Activated CD8-positive, alpha-beta memory T cell treated with anti-CD3 and anti-CD28 coated beads for 36 hours (primary cell): ENCODE results near the gene BMPR1B. TPM values are rescaled to one million over a fixed set of nuclear protein-coding genes. Genes with fewer than 3 reads are reported as not detected.
"Not testable (repeated sequence)": the region's sequence is repeated elsewhere in the genome, so short reads cannot be mapped to it uniquely, and the experiment has no call there.

Experiments
- CTCF ChIA-PET: fragments of 350-600 bp; sonication (Branson Sonifier 250); formaldehyde crosslinking; loops from one replicate; lab custom pipeline; 2021; ENCODE audit warnings: antibody characterized with exemption; lab: Charles Lee
- POLR2A ChIA-PET: fragments of 350-600 bp; sonication (Branson Sonifier 250); formaldehyde crosslinking; loops from one replicate; lab custom pipeline; 2021; ENCODE audit warnings: antibody characterized with exemption; lab: Charles Lee
- total RNA-seq, 2 experiments: library from RNA; stranded (reverse); gene quantifications; one replicate each; pipeline ENCODE4 v1.2.3, GENCODE V29; 2021

The BMPR1B gene
- total RNA-seq, 2 experiments from 2014 or later, result not detected

GRCh38 chr4:94827481-94828110 lies 69.8 kb downstream of the BMPR1B start:
- POLR2A ChIA-PET, result no interaction called here
- CTCF ChIA-PET, result no interaction called here

- ChIA-PET POLR2A (no interaction called here), CTCF (interaction anchor here (0.6 kb wide), 1 partner anchor 1794 kb away, joined by 3 read pairs; no protein-coding TSS in a partner anchor)
Measured at GRCh38 chr4:94828882-94829281, 71.1 kb downstream of the BMPR1B start.

DNA sequence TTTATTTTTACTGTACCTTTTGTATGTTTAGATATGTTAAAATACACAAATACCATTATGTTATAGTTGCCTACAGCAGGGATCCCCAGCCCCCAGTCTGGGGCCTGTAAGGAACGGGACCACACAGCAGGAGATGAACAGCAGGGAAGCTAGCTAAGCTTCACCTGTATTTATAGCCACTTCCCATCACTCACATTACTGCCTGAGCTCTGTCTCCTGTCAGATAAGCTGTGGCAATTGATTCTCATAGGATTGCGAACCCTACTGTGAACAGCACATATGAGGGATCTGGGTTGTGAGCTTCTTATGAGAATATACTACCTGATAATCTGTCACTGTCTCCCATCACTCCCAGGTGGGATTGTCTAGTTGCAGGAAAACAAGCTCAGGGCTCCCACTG lies 73.9 kb downstream of the BMPR1B start:
- POLR2A ChIA-PET, result no interaction called here
- CTCF ChIA-PET, result no interaction called here

GRCh38 chr4:94832329-94832728 lies 74.6 kb downstream of the BMPR1B start:
- CTCF ChIA-PET, POLR2A ChIA-PET: not testable (repeated sequence)

- POLR2A ChIA-PET, result no interaction called here
- CTCF ChIA-PET, result no interaction called here
Measured at GRCh38 chr4:94833394-94833793, 75.6 kb downstream of the BMPR1B start.

DNA sequence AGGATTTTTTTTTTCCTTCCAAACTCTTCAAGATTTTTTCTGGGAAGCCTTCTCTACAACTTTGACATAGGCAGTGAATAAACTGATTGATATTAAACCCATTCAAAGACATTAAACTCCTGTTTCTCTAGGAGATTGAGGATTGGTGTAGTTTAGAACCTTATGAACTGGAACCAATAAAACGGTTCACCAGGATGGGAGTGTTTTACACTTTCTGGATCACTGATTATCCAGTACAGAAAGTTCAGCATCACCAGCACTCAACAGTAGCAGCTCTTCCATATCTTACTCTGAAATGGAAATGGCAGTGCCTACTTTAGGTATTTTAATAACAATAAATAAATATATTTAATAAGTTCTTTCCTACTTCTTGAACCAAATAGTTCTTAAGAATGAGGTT lies 76.7 kb downstream of the BMPR1B start:
- CTCF ChIA-PET, result no interaction called here
- POLR2A ChIA-PET, result no interaction called here

- POLR2A ChIA-PET, CTCF ChIA-PET: not testable (repeated sequence)
Measured at GRCh38 chr4:94841166-94841863, 83.6 kb downstream of the BMPR1B start.

DNA sequence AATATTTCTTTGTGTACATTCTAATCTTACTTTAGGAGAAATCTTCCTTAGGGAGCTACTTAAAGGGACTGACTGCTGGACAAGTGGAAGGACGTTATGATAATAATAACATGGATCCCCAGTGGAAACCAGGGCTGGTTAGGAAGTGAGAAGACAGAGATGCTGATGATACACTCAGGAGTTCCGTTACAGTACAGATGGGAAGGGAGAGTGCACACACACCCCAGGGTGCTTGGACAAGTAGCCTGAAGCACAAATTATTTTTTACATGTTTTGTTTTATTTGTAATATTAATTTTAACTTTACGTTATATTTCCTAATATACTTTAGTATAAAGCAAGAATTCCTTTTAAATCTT lies 84.1 kb downstream of the BMPR1B start:
- POLR2A ChIA-PET, result no interaction called here
- CTCF ChIA-PET, result no interaction called here

GRCh38 chr4:94843216-94843615 lies 85.5 kb downstream of the BMPR1B start:
- POLR2A ChIA-PET, result no interaction called here
- CTCF ChIA-PET, result no interaction called here

GRCh38 chr4:94848326-94848725 lies 90.6 kb downstream of the BMPR1B start:
- POLR2A ChIA-PET, result no interaction called here
- CTCF ChIA-PET, result no interaction called here

DNA sequence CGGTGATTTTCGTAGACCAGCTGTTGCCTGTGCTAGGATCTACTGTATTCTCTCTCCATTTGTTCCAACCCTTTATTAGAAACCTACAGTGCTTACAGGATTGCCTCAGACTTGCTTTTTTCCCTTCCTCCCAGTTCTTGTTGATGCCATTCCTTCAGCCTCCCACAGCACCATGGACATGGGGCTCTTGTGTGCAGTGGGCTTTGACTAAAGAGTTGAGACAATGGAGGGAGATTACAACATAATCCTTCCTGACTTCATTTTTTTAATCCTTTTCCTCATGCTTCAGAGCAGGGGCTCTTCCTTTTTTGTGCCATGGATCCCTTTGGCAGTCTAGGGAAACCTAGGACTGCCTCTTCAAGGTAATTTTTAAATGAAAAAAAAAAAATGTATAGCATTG lies 92.1 kb downstream of the BMPR1B start:
- POLR2A ChIA-PET, result no interaction called here
- CTCF ChIA-PET, result no interaction called here

- ChIA-PET POLR2A (no interaction called here), CTCF (no interaction called here)
Measured at GRCh38 chr4:94852616-94853015, 94.9 kb downstream of the BMPR1B start.

GRCh38 chr4:94856030-94856429 lies 98.3 kb downstream of the BMPR1B start:
- ChIA-PET POLR2A (no interaction called here), CTCF (no interaction called here)

GRCh38 chr4:94870146-94870545 lies 112.4 kb downstream of the BMPR1B start:
- POLR2A ChIA-PET, result no interaction called here
- CTCF ChIA-PET, result no interaction called here

DNA sequence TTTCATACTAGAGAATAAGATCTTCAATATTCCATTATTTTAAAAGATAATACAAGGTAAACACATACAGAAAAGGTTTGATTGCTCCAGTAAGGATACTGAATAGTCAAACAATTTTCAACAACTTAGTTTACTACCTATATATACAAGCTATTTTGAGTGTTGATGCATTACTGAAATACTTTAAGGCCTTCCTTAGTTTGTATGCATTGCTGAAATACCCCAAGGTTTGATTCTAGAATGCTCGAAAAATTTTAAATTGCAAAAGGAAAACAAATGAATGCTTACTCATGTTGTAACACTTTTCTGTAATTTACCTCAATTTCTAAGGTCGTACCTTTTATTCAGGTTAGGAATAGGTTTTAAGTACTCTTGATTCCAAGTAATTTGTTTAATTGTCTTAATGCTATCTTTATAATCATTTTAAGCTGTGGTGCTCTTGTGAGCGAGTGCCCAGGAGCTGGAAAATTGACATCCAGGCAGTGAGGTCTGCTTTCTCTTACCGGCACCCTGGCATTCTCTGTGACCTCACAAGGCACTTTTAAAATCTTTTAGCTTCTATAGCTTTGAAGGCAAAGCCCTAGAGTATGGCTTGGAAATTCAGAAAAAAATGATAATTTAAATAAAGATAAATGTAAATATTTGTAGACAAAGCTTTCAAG lies 114.0 kb downstream of the BMPR1B start:
- CTCF ChIA-PET, result no interaction called here
- POLR2A ChIA-PET, result no interaction called here

- ChIA-PET POLR2A (no interaction called here), CTCF (no interaction called here)
Measured at GRCh38 chr4:94877973-94878372, 120.2 kb downstream of the BMPR1B start.

GRCh38 chr4:94880956-94881355 lies 123.2 kb downstream of the BMPR1B start:
- CTCF ChIA-PET, result no interaction called here
- POLR2A ChIA-PET, result no interaction called here

DNA sequence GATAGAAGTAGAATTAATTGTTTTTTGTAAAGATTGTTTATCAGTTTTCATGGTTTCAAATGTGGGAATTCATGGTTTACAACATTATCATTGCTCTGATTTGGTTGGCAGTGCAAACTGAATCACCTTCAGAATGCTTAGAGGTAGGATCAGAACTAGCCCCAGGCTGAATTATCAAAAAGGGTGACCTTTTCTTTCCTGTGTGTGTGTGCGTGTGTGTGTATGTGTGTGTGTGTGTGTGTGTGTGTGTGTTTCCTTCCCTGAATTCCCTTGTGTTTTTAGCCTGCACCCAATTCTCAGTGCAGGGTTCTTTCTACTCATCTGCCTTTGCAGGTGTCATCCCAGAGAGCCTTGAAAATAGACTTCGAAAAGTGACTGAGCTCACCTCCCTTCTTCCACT lies 125.0 kb downstream of the BMPR1B start:
- ChIA-PET POLR2A (no interaction called here), CTCF (no interaction called here)

GRCh38 chr4:94887027-94887426 lies 129.3 kb downstream of the BMPR1B start:
- CTCF ChIA-PET, result no interaction called here
- POLR2A ChIA-PET, result no interaction called here

- CTCF ChIA-PET, result no interaction called here
- POLR2A ChIA-PET, result no interaction called here
Measured at GRCh38 chr4:94889523-94889922, 131.8 kb downstream of the BMPR1B start.

- POLR2A ChIA-PET, result no interaction called here
- CTCF ChIA-PET, result no interaction called here
Measured at GRCh38 chr4:94889946-94890345, 132.2 kb downstream of the BMPR1B start.
